Measurements from ENCODE around the gene WIPI1. TPM values are rescaled to one million over a fixed set of nuclear protein-coding genes. Genes with fewer than 3 reads are reported as not detected.

The WIPI1 gene
- total and polyA plus RNA-seq, 2 donors from 2014 or later = 40.9 to 41.2 TPM

DNA sequence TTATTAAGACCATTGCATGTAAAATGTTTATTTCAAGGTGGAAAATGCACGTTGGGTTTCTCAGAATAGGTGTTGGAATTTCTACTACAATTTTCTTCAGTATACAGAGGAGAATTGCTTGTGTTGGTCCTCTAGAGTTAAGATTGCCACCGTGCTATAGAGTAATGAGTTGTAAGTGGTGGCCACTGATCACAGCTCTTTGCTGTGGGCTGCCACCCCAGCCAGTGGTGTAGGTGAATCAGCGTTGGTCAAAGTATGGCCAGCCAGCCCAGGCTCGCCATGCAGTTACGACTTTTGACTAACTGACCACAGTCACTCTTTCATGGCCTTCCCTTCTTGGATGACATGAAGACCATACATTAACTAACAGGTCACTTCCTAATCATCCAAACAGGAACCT lies 42.3 kb upstream of the WIPI1 start:
- H3K4me1 ChIP-seq (ENCODE audit: control insufficient read depth in 2 of 3, insufficient read depth in 2 of 3, low read depth in 1 of 3, low read length in 3 of 3) = peaks cover 0 to 3% (median 0%) of the 10 kb centered on the region in 3 donors
- FAIRE-seq = no peak
- H3K9ac ChIP-seq (ENCODE audit: low read length in 3 of 3) = no peak overlapping the region
- H3K9me3 ChIP-seq (ENCODE audit: control insufficient read depth in 2 of 3, insufficient read depth in 1 of 3, low read length in 3 of 3) = no peaks in the 10 kb centered on the region
- no peak for DNase-seq
- no peak overlapping the region for H3K27ac ChIP-seq (ENCODE audit: low read depth in 2 of 2, low read length in 2 of 2)
- H3K27me3 ChIP-seq (ENCODE audit: control insufficient read depth, insufficient read depth, low read length) = no peaks in the 10 kb centered on the region
- TF ChIP-seq, protein P1, sequence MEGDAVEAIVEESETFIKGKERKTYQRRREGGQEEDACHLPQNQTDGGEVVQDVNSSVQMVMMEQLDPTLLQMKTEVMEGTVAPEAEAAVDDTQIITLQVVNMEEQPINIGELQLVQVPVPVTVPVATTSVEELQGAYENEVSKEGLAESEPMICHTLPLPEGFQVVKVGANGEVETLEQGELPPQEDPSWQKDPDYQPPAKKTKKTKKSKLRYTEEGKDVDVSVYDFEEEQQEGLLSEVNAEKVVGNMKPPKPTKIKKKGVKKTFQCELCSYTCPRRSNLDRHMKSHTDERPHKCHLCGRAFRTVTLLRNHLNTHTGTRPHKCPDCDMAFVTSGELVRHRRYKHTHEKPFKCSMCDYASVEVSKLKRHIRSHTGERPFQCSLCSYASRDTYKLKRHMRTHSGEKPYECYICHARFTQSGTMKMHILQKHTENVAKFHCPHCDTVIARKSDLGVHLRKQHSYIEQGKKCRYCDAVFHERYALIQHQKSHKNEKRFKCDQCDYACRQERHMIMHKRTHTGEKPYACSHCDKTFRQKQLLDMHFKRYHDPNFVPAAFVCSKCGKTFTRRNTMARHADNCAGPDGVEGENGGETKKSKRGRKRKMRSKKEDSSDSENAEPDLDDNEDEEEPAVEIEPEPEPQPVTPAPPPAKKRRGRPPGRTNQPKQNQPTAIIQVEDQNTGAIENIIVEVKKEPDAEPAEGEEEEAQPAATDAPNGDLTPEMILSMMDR (IDR thresholded peaks at IDR 0.05; ENCODE audit: borderline replicate concordance, extremely low read depth, insufficient read depth) = no peak
- H3K4me3 ChIP-seq (ENCODE audit: low read length in 3 of 3) = no peak overlapping the region
- intact Hi-C loops (cut with DNase I) = no loop called here
- H3K36me3 ChIP-seq (ENCODE audit: control insufficient read depth in 2 of 3, insufficient read depth in 3 of 3, low read length in 3 of 3) = no peaks in the 10 kb centered on the region

DNA sequence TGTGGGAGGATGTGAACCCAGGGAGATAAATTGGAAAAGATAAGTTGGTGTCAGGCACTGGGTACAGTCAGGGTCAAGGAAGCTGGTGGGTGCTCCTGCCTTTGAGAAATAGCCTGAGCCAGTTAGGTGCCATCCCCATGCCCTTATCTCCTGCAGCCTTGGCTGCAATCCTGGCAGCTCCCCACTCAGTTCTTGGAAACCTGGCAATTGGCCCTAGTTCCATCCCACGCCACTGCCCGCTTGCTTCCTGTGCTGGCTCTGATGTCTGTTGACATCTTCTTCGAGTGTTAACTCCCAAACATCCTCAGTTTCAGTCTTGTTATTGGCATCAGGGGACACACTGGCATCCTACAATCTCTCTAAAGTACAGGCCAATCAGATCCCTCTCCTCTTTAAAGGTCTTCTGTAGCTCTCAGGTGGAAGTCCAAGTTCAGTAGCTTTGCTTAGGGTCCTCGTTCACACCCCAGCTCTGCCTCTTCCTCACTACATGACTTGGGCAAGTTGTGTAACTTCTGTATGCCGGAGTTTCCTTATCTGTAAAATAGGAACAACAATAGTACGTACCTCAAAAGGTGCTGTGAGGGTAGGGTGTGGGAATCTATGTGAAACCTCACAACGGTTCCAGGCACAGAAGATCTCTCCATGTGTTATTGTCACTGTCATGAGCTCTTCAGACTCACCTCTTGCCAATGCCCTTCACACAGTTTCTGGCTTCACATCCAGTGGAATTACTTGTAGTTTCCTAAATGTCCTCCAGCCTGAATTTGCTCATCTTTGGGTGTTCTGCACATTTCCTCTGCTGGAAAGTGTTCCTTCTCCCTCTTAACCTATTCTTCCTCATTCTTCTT lies 41.4 kb upstream of the WIPI1 start:
- FAIRE-seq = no peak
- TF ChIP-seq, protein P1 (IDR thresholded peaks at IDR 0.05; ENCODE audit: borderline replicate concordance, extremely low read depth, insufficient read depth) = no peak
- H3K27ac ChIP-seq (ENCODE audit: low read depth in 2 of 2, low read length in 2 of 2) = no peak overlapping the region
- intact Hi-C loops (cut with DNase I) = no loop called here
- DNase-seq = no peak
- H3K4me3 ChIP-seq (ENCODE audit: low read length in 3 of 3) = no peak overlapping the region
- H3K9ac ChIP-seq (ENCODE audit: low read length in 3 of 3) = no peak overlapping the region
- H3K9me3 ChIP-seq (ENCODE audit: control insufficient read depth in 2 of 3, insufficient read depth in 1 of 3, low read length in 3 of 3) = no peaks in the 10 kb centered on the region
- peaks cover 0 to 3% (median 0%) of the 10 kb centered on the region in 3 donors for H3K4me1 ChIP-seq (ENCODE audit: control insufficient read depth in 2 of 3, insufficient read depth in 2 of 3, low read depth in 1 of 3, low read length in 3 of 3)
- H3K36me3 ChIP-seq (ENCODE audit: control insufficient read depth in 2 of 3, insufficient read depth in 3 of 3, low read length in 3 of 3) = no peaks in the 10 kb centered on the region
- no peaks in the 10 kb centered on the region for H3K27me3 ChIP-seq (ENCODE audit: control insufficient read depth, insufficient read depth, low read length)

GRCh38 chr17:68497885-68498319 lies 40.6 kb upstream of the WIPI1 start:
- H3K9me3 ChIP-seq (ENCODE audit: control insufficient read depth in 2 of 3, insufficient read depth in 1 of 3, low read length in 3 of 3) = no peaks in the 10 kb centered on the region
- peaks cover 0 to 3% (median 0%) of the 10 kb centered on the region in 3 donors for H3K4me1 ChIP-seq (ENCODE audit: control insufficient read depth in 2 of 3, insufficient read depth in 2 of 3, low read depth in 1 of 3, low read length in 3 of 3)
- TF ChIP-seq, protein P1 (IDR thresholded peaks at IDR 0.05; ENCODE audit: borderline replicate concordance, extremely low read depth, insufficient read depth) = no peak
- DNase-seq = peak in 1 of 5 donors; percentile 20
- no peak overlapping the region for H3K27ac ChIP-seq (ENCODE audit: low read depth in 2 of 2, low read length in 2 of 2)
- no peak for FAIRE-seq
- no peak overlapping the region for H3K9ac ChIP-seq (ENCODE audit: low read length in 3 of 3)
- H3K27me3 ChIP-seq (ENCODE audit: control insufficient read depth, insufficient read depth, low read length) = no peaks in the 10 kb centered on the region
- no peak overlapping the region for H3K4me3 ChIP-seq (ENCODE audit: low read length in 3 of 3)
- no peaks in the 10 kb centered on the region for H3K36me3 ChIP-seq (ENCODE audit: control insufficient read depth in 2 of 3, insufficient read depth in 3 of 3, low read length in 3 of 3)
- intact Hi-C loops (cut with DNase I) = no loop called here

Data from kidney (tissue), 14 donors.